ENCODE results near the gene CSGALNACT2.

Gene CSGALNACT2

DNA sequence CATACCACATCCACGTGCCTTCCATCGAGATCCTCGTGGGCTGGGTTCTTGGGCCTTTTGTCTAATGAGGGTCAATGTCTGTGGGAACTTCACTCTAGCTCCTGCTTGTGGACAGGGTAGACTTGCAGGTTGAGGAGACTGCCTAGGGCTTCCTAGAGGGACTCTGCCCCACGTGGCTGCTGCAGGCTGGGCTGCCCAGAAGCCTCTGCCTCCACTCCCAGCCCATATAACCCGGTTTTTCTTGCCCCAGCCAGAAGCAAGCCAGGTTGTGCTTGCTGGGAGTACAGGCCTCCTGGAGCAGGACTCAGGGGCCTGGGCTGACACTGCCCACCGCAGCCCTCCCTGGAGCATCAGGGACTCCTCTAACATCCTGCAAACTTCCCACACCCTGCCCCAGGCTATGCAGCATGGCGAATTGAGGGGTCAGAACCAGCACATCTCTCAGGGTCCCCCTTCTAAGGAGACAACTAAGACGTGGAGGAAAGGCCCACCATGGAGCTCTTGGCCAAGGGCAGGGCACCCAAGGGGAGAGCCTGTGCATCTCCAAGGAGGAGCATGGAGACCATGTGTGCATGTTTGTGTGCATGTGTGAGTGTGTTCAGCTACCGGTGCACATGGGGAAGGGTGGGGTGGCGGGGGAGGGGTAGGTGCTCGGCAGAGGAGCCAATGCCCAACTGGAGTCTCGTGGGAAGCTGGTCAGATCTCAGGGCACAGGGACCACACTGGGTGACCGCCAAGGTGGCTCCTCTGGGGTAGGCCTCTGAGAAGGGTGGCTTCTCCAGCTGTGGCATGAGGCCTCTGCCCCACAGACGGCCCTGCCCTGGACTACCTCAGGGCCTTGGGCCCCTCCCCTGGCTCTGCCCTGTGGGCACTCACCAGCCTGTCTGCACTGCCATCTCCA lies 66.0 kb downstream of the CSGALNACT2 start:
- no peak overlapping the region for H3K4me3 ChIP-seq (replicated peaks in 1 of 2; ENCODE audit: low read depth in 2 of 2, low read length in 2 of 2)
- TF ChIP-seq, protein P1, sequence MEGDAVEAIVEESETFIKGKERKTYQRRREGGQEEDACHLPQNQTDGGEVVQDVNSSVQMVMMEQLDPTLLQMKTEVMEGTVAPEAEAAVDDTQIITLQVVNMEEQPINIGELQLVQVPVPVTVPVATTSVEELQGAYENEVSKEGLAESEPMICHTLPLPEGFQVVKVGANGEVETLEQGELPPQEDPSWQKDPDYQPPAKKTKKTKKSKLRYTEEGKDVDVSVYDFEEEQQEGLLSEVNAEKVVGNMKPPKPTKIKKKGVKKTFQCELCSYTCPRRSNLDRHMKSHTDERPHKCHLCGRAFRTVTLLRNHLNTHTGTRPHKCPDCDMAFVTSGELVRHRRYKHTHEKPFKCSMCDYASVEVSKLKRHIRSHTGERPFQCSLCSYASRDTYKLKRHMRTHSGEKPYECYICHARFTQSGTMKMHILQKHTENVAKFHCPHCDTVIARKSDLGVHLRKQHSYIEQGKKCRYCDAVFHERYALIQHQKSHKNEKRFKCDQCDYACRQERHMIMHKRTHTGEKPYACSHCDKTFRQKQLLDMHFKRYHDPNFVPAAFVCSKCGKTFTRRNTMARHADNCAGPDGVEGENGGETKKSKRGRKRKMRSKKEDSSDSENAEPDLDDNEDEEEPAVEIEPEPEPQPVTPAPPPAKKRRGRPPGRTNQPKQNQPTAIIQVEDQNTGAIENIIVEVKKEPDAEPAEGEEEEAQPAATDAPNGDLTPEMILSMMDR (IDR thresholded peaks at IDR 0.05; ENCODE audit: low read depth, low read length) = no peak
- DNase-seq (ENCODE audit: low read depth in 2 of 2) = no peak

DNA sequence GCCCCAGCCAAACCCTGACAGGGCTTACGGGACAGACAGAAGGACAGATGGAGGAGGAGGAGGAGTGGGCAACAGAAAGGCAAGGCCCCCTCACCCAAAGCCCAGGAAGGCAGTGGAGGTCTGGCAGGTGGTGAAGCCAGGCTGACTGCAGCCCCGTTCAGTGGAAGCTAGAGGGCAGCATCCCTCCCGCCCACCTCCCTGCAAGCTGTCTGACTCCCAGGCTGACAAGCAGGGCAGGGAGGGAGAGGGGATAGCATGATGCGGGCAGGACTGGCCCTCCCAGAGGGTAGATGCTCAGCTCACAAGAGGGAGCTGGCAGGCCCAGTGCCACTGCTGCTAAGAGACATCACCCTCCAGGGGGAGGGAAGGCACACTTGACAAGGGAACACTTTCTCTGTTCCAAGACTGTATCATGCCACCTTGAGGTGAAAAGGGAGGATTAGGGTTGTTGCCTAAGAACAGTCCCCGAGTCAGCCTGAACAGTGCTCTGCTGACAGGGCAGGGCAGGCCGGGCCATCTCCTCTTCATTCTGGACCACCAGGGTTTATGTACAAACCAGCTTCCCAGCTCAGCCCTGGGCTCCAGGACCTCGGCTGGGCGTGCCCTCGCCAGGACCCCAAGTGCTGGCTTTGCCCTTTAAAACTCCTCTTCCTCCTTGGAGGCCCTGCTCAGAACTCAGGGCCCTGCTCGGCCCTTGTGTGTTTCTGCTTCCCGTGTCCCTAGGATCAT lies 66.9 kb downstream of the CSGALNACT2 start:
- TF ChIP-seq, protein P1 (IDR thresholded peaks at IDR 0.05; ENCODE audit: low read depth, low read length) = peak; percentile 86
- DNase-seq (ENCODE audit: low read depth in 2 of 2) = peak; percentile 64 to 65
- no peak overlapping the region for H3K4me3 ChIP-seq (replicated peaks in 1 of 2; ENCODE audit: low read depth in 2 of 2, low read length in 2 of 2)

DNA sequence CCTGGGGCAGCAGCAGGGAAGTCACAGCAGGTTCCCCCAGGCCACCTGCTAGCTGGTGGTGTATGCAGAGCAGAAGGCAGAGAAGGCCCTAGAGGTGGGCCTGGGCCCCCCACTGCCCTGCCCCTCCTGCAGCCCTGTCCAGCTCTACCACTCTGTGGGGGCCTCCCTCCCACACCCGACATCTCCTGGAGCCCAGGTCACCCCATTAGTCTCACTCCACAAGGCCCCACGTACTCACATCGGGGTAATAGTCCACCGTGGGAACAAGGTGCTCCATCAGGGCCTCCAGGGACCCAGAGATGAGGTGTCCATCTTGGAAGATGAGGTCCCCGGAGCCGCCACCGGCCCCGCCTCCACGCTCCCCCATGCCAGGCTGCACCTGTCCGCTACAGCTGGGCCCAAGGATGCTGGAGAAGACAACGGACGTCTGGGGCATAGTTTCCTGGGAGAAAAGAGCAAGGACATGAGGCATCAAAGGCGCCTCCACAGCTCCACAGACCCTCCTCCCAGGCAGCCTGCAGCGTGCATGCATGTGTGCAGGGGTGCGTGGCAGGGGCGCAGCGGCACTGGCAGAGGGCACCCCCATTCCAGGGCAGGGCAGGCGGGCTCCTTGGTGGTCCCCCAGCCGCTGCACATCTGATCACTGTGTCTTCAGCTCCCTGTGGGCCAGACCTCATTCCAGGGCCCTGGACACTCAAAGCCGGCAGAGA lies 67.6 kb downstream of the CSGALNACT2 start:
- DNase-seq (ENCODE audit: low read depth in 2 of 2) = no peak
- H3K4me3 ChIP-seq (replicated peaks in 1 of 2; ENCODE audit: low read depth in 2 of 2, low read length in 2 of 2) = no peak overlapping the region
- TF ChIP-seq, protein P1 (IDR thresholded peaks at IDR 0.05; ENCODE audit: low read depth, low read length) = no peak

DNA sequence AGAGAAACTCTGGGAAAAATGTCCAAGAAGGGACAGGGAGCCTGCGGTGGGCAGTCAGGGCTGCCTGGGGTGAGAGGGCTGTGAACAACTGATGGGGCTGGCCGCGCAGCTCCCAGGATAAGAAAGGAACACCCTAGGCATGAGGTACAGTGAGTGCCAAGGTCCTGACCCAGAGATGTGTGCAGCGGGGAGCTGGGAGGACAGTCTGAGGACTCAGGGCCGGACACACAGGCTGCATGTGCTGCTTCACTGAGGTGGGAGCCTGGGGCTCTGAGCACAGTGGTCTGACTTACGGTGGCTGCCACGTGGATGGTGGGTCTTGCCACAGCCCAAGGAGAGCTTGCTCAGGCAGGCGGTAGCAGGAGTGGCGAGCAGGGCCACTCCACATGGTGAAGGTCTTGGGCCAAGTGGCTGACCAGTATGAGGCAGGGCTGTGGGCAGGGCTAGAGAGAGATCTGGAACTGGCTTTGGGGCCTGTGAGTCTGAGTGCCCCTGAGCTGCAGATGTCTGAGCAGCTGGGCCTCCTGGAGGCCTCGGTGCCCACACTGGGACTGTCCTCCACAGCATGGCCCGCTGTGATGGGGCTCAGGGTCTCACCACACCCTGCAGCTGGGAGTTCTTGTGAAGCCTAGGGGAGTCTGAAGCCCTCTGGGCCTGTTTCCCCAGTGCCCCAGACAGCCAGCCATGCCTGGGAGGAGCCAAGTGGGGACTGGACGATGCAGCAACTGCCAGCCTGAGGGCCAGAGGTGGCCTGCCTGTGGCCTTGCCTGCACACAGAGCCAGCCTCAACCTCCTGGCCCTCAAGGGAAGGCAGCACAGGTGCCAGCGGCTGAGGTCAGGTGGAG lies 68.4 kb downstream of the CSGALNACT2 start:
- TF ChIP-seq, protein P1 (IDR thresholded peaks at IDR 0.05; ENCODE audit: low read depth, low read length) = no peak
- no peak for DNase-seq (ENCODE audit: low read depth in 2 of 2)
- no peak overlapping the region for H3K4me3 ChIP-seq (replicated peaks in 1 of 2; ENCODE audit: low read depth in 2 of 2, low read length in 2 of 2)

DNA sequence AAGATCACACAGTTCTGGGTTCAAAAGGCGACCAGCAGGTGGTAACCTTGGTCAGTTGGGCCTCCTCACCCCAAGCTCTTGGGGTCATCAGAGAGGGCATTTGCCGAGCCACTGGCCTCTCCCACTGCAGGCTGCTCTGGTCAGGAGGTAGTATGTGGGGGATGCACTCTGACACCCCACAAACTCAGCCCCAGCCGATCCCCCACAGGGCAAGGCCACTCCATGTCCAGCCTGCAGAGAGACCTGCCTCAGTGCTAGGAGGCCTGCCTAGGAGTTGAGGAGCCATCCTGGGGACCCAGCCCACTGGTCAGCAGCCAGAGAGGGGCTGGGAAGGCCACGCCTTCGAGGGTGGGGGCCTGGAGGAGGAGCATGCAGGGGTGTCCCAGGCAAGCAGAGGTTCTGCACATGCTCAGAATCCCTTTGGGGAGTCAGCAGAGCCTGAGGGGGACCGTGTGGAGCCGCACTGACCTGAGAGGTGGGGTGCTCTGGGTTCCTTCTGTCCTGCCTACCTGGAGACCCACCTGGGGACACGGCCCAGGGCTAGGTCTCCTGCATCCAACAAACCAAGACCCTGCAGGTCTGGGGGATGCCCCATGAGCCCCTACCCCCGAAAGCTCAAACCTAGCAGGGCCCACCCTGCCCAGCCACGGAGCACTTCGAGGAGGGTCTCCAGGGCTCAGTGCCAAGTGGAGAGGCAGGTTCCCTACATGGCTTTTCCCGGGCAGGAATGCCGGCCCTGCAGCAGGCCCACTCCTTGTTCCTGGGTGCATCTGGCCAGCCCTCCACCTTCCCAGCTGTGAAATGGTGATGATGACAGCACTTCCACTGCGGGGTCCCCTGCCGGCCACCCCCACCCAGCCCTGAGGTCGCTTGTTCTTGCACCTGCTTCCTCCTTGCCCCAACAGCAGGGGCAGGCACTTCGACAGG lies 70.2 kb downstream of the CSGALNACT2 start:
- no peak overlapping the region for H3K4me3 ChIP-seq (replicated peaks in 1 of 2; ENCODE audit: low read depth in 2 of 2, low read length in 2 of 2)
- DNase-seq (ENCODE audit: low read depth in 2 of 2) = no peak
- TF ChIP-seq, protein P1 (IDR thresholded peaks at IDR 0.05; ENCODE audit: low read depth, low read length) = no peak
